Colonic mucosa (tissue), 4 donors: Measurements from ENCODE around the gene HIVEP1. TPM values are rescaled to one million over a fixed set of nuclear protein-coding genes. Genes with fewer than 3 reads are reported as not detected.

Source experiments
- DNase-seq: peaks from one replicate; pipeline ENCODE4 v3.0.0-alpha.2; 2020
- H3K27ac ChIP-seq: fragments of 200-600 bp; one replicate; pipeline ENCODE4 v1.8.0; 2021
- H3K27me3 ChIP-seq: fragments of 200-600 bp; one replicate; pipeline ENCODE4 v1.8.0; 2021
- H3K36me3 ChIP-seq: fragments of 200-600 bp; one replicate; pipeline ENCODE4 v1.8.0; 2021
- H3K4me1 ChIP-seq: fragments of 200-600 bp; one replicate; pipeline ENCODE4 v1.8.0; 2021; ENCODE audit warnings: mild to moderate bottlenecking
- H3K4me3 ChIP-seq: fragments of 200-600 bp; one replicate; pipeline ENCODE4 v1.8.0; 2021
- H3K9ac ChIP-seq, 2 donors: one replicate each; pipeline ENCODE4 v1.7.0; 2013; ENCODE audit warnings: control low read depth in 2 of 2, low read depth in 2 of 2, low read length in 2 of 2
- H3K9me3 ChIP-seq: fragments of 200-600 bp; one replicate; pipeline ENCODE4 v1.8.0; 2021
- CTCF ChIP-seq: fragments of 200-600 bp; IDR thresholded peaks from one replicate; pipeline ENCODE4 v1.8.0; 2022; ENCODE audit warnings: antibody characterized with exemption, mild to moderate bottlenecking
- intact Hi-C: fragments of 100-400 bp; cut with DNase I; formaldehyde crosslinking; loops from one replicate; pipeline ENCODE4 v1.14.1; 2022
- total RNA-seq, 2 donors: library from RNA; stranded (reverse); fragmentation: NEBNext Ultra II Directional in 1 of 2; extraction: Animal tissue kit (Norgen Biotek cat#: 25700) in 1 of 2; gene quantifications; one replicate each; pipeline ENCODE4 v1.2.1, GENCODE V29; 2021
- donor health status: healthy.
- donor health status: DM: no; HTN: no; CAD: no.
- donor health status: DM: no; HTN: no; CAD: no.

HIVEP1 gene
- total RNA-seq, 2 donors from 2014 or later, result 22.2 to 27.9 TPM

- Histone ChIP-seq H3K9me3 (no peaks in the 10 kb centered on the region), H3K4me1 (no peaks in the 10 kb centered on the region), H3K36me3 (no peaks in the 10 kb centered on the region), H3K9ac (no peak overlapping the region), H3K27ac (no peak overlapping the region), H3K4me3 (no peak overlapping the region), H3K27me3 (no peaks in the 10 kb centered on the region)
- intact Hi-C loops, result loop anchor here (10.0 kb wide), 2 partner anchors 186 to 306 kb away; no protein-coding TSS in a partner anchor
- TF ChIP-seq CTCF, result no peak
- no peak for DNase-seq
Measured at GRCh38 chr6:12001004-12001705, 11.0 kb upstream of the HIVEP1 start.

- DNase-seq, result no peak
- no peak for TF ChIP-seq CTCF
- Histone ChIP-seq H3K4me3 (no peak overlapping the region), H3K36me3 (no peaks in the 10 kb centered on the region), H3K27me3 (no peaks in the 10 kb centered on the region), H3K9me3 (no peaks in the 10 kb centered on the region), H3K4me1 (no peaks in the 10 kb centered on the region), H3K9ac (no peak overlapping the region), H3K27ac (no peak overlapping the region)
- intact Hi-C loops, result loop anchor here (10.0 kb wide), 2 partner anchors 187 to 307 kb away; no protein-coding TSS in a partner anchor
Measured at GRCh38 chr6:12001706-12002435, 10.2 kb upstream of the HIVEP1 start.

GRCh38 chr6:12007473-12007872 lies 4.6 kb upstream of the HIVEP1 start:
- H3K9me3 ChIP-seq, result no peaks in the 10 kb centered on the region
- H3K27ac ChIP-seq, result peak overlapping the region; percentile 96
- no peak for DNase-seq
- H3K9ac ChIP-seq, result peak overlapping the region in 1 of 2 donors; percentile 89
- H3K36me3 ChIP-seq, result no peaks in the 10 kb centered on the region
- intact Hi-C loops, result loop anchor here (5.0 to 10.0 kb wide), 3 partner anchors 85 to 313 kb away; no protein-coding TSS in a partner anchor
- no peaks in the 10 kb centered on the region for H3K27me3 ChIP-seq
- no peak for TF ChIP-seq CTCF
- no peaks in the 10 kb centered on the region for H3K4me1 ChIP-seq
- no peak overlapping the region for H3K4me3 ChIP-seq

GRCh38 chr6:12007887-12008286 lies 4.2 kb upstream of the HIVEP1 start:
- no peaks in the 10 kb centered on the region for H3K27me3 ChIP-seq
- H3K4me3 ChIP-seq, result peak overlapping the region; percentile 41
- H3K4me1 ChIP-seq, result no peaks in the 10 kb centered on the region
- peak overlapping the region; percentile 76 to 89 for H3K9ac ChIP-seq
- no peak for TF ChIP-seq CTCF
- H3K9me3 ChIP-seq, result no peaks in the 10 kb centered on the region
- no peak for DNase-seq
- H3K27ac ChIP-seq, result peak overlapping the region; percentile 96
- H3K36me3 ChIP-seq, result no peaks in the 10 kb centered on the region
- intact Hi-C loops, result loop anchor here (5.0 to 10.0 kb wide), 3 partner anchors 86 to 313 kb away; no protein-coding TSS in a partner anchor

- Histone ChIP-seq H3K27ac (peak overlapping the region; percentile 96), H3K4me1 (no peaks in the 10 kb centered on the region), H3K4me3 (peak overlapping the region; percentile 41), H3K27me3 (no peaks in the 10 kb centered on the region), H3K9ac (peak overlapping the region; percentile 76 to 89), H3K36me3 (no peaks in the 10 kb centered on the region), H3K9me3 (no peaks in the 10 kb centered on the region)
- intact Hi-C loops, result loop anchor here (5.0 to 10.0 kb wide), 3 partner anchors 86 to 314 kb away; no protein-coding TSS in a partner anchor
- peak; percentile 87 for DNase-seq
- TF ChIP-seq CTCF, result no peak
Measured at GRCh38 chr6:12008366-12009179, 3.5 kb upstream of the HIVEP1 start.
